PC-9 (cell line): ENCODE results near the gene AHRR. TPM values are rescaled to one million over a fixed set of nuclear protein-coding genes. Genes with fewer than 3 reads are reported as not detected.

Source experiments
- BruUV-seq: library from RNA; stranded (reverse); fragments of 400-500 nt; replicated peaks from 2 replicates; lab custom pipeline; 2021; lab: Mats Ljungman, UMichigan
- CTCF ChIA-PET: fragments of 300-600 bp; sonication (Branson Sonifier 250); formaldehyde crosslinking; loops from one replicate; lab custom pipeline; 2022; ENCODE audit warnings: antibody characterized with exemption; lab: Charles Lee
- POLR2A ChIA-PET: fragments of 300-600 bp; sonication (Branson Sonifier 250); formaldehyde crosslinking; loops from one replicate; lab custom pipeline; 2022; ENCODE audit warnings: antibody characterized with exemption; ENCODE audit not compliant: unreplicated experiment; lab: Charles Lee
- DNase-seq, 2 experiments: peaks; one replicate each; pipeline versions ENCODE4 v3.0.0 to v3.0.0-alpha.2; 2015 to 2022; ENCODE audit warnings: mixed read lengths in 1 of 2
- H2AFZ ChIP-seq: fragments of 200-600 bp; sonication (generic); 2 replicates; pipeline ENCODE4 v1.8.1; 2017; ENCODE audit warnings: antibody characterized with exemption
- H3F3A ChIP-seq: fragments of 200-600 bp; sonication (generic); 2 replicates; pipeline ENCODE4 v1.8.1; 2017; ENCODE audit warnings: antibody characterized with exemption, mild to moderate bottlenecking, low read depth; ENCODE audit not compliant: insufficient read depth
- H3K27ac ChIP-seq: fragments of 200-600 bp; sonication (generic); 2 replicates; pipeline ENCODE4 v1.6.1; 2016; ENCODE audit warnings: mixed run types
- H3K27me3 ChIP-seq: fragments of 200-600 bp; sonication (generic); 2 replicates; pipeline ENCODE4 v1.6.1; 2016; ENCODE audit warnings: low read depth, mixed run types; ENCODE audit not compliant: insufficient read depth
- H3K36me3 ChIP-seq: fragments of 200-600 bp; sonication (generic); 2 replicates; pipeline ENCODE4 v1.6.1; 2016; ENCODE audit warnings: low read depth, mixed run types
- H3K4me1 ChIP-seq: fragments of 200-600 bp; sonication (generic); replicated peaks from 2 replicates; pipeline ENCODE4 v1.6.1; 2016; ENCODE audit warnings: mixed run types; ENCODE audit not compliant: insufficient read depth
- H3K4me2 ChIP-seq: fragments of 200-600 bp; sonication (generic); 2 replicates; pipeline ENCODE4 v1.6.1; 2017; ENCODE audit warnings: mixed run types
- H3K4me3 ChIP-seq: fragments of 200-600 bp; sonication (generic); 2 replicates; pipeline ENCODE4 v1.6.1; 2016; ENCODE audit warnings: mixed run types
- H3K79me2 ChIP-seq: fragments of 200-600 bp; sonication (generic); 2 replicates; pipeline ENCODE4 v1.6.1; 2017; ENCODE audit warnings: low read depth, mixed run types
- H3K9me2 ChIP-seq: fragments of 200-600 bp; sonication (generic); 2 replicates; pipeline ENCODE4 v1.8.1; 2017; ENCODE audit warnings: mild to moderate bottlenecking; ENCODE audit not compliant: insufficient read depth
- H3K9me3 ChIP-seq: fragments of 200-600 bp; sonication (generic); 2 replicates; pipeline ENCODE4 v1.8.1; 2016; ENCODE audit warnings: low read depth; ENCODE audit not compliant: insufficient read depth
- H4K20me1 ChIP-seq: fragments of 200-600 bp; sonication (generic); 2 replicates; pipeline ENCODE4 v1.8.1; 2017; ENCODE audit not compliant: insufficient read depth
- EZH2 ChIP-seq: fragments of 200-600 bp; sonication (generic); IDR thresholded peaks from 2 replicates; pipeline ENCODE4 v1.8.0; 2017; ENCODE audit warnings: antibody characterized with exemption, low read depth
- intact Hi-C: fragments of 100-400 bp; cut with micrococcal nuclease; formaldehyde crosslinking; loops from one replicate; pipeline ENCODE4 v1.10.0; 2022; ENCODE audit not compliant: unreplicated experiment
- total RNA-seq: library from RNA; stranded (reverse); gene quantifications from 2 replicates; pipeline ENCODE4 v1.2.3, GENCODE V29; 2021
- TF ChIP-seq, protein P1 (sequence below): fragments of 200-600 bp; sonication (generic); conservative IDR thresholded peaks from 2 replicates; pipeline ENCODE4 v1.6.1; 2017; ENCODE audit warnings: mixed run types, antibody characterized with exemption, mild to moderate bottlenecking, moderate library complexity

AHRR gene
- total RNA-seq, 1 experiment from 2014 or later = 7.2 TPM

DNA sequence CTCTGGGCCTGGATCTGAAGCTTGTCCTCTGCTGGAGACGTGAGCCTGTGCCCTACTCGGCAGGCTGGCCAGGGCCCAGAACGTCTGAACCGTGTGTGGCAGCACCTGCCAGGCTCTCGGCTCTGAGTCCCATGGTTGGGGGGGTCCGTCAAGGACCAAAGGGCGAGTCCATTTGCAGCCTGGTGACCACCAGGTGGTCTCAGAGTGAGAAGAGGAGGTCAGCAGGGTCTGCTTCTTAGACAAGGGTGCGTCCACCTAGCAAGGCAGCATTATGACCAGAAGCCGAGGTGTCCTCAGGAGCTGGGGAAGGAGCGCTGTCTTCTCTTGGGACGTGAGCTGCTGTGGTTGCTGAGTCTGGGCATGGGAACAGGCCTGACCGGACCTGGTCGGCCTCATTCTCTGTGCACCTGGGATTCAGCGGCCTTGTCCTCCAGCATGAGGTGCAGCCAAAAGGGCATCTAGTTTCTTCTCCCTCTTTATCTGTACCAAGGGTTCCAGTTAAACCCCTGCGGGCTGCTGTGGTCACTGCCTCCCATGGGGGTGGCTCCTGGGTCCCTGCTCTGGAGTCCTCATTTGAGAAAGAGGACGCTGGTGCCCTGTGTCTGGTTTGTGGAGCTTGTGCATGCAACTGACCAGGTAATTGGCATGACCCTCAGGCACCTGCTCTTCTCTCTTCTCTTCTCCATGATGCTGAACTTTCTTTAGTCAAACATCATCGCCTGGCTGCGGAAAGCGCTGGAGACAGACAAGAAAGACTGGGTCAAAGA is 135.9 kb downstream of the AHRR start:
- no peak for DNase-seq
- BruUV-seq = no TSS peak
- ChIA-PET POLR2A (no interaction called here), CTCF (no interaction called here)
- Histone ChIP-seq H3K27me3 (no peaks in the 10 kb centered on the region), H3K4me3 (no peak overlapping the region), H3K27ac (peak overlapping the region; percentile 79), H4K20me1 (peaks cover 27% of the 10 kb centered on the region), H3F3A (peaks cover 21% of the 10 kb centered on the region), H3K36me3 (peaks cover 55% of the 10 kb centered on the region), H3K79me2 (peaks cover 65% of the 10 kb centered on the region), H3K9me2 (no peaks in the 10 kb centered on the region), H3K4me2 (peak overlapping the region; percentile 57; the same call in 1 of the 2 replicates), H3K9me3 (no peaks in the 10 kb centered on the region), H2AFZ (no peak overlapping the region), H3K4me1 (peaks cover 23% of the 10 kb centered on the region)
- intact Hi-C loops = loop anchor here (5.0 kb wide), 1 partner anchor 455 kb away; no protein-coding TSS in a partner anchor
- TF ChIP-seq, protein P1, sequence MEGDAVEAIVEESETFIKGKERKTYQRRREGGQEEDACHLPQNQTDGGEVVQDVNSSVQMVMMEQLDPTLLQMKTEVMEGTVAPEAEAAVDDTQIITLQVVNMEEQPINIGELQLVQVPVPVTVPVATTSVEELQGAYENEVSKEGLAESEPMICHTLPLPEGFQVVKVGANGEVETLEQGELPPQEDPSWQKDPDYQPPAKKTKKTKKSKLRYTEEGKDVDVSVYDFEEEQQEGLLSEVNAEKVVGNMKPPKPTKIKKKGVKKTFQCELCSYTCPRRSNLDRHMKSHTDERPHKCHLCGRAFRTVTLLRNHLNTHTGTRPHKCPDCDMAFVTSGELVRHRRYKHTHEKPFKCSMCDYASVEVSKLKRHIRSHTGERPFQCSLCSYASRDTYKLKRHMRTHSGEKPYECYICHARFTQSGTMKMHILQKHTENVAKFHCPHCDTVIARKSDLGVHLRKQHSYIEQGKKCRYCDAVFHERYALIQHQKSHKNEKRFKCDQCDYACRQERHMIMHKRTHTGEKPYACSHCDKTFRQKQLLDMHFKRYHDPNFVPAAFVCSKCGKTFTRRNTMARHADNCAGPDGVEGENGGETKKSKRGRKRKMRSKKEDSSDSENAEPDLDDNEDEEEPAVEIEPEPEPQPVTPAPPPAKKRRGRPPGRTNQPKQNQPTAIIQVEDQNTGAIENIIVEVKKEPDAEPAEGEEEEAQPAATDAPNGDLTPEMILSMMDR = no peak
- TF ChIP-seq EZH2 = no peak

DNA sequence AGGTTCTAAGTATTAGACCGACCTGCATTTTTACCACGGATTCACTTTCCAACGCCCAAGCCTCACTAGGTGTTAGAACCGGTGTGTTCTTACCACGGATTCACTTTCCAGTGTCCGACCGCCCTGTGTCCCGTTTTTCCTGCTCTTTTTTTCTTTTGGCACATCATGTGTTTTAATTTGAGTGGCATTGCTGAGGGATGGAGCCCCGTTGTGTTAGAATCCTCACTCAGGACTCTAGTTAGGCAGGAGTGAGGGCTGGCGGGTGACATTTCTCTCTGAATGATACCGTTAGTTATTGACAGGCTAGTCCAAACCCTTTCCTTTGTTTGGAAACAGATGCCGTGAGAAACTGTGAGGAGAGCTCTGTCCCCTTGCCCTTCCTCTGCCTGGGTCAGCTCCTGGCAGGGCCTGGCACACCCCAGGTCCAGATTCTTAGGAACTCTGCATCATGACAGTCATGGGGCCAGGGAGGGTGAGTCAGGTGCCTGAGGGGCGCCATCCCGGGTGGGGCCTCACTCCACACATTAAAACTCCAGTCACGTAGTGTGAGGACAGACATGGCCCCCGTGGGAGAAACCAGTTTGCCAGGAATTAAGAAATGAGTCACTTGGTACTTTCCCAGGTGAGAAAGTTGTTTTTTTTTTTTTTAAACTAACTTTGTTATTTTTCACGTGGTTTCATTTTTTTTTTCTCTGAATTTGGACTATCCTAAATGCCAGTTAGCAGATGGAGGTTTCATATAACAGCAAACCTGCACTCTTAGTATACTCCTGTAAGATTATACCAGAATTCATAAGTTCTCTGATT is 137.2 kb downstream of the AHRR start:
- BruUV-seq = no TSS peak
- Histone ChIP-seq H3K79me2 (peaks cover 58% of the 10 kb centered on the region), H3K4me1 (peaks cover 23% of the 10 kb centered on the region), H3K36me3 (peaks cover 47% of the 10 kb centered on the region), H3F3A (peaks cover 32% of the 10 kb centered on the region), H3K9me2 (no peaks in the 10 kb centered on the region), H3K27me3 (no peaks in the 10 kb centered on the region), H4K20me1 (peaks cover 27% of the 10 kb centered on the region), H2AFZ (no peak overlapping the region), H3K4me3 (no peak overlapping the region; the same call in 1 of the 2 replicates), H3K4me2 (peak overlapping the region; percentile 57), H3K9me3 (no peaks in the 10 kb centered on the region), H3K27ac (peak overlapping the region; percentile 79)
- POLR2A ChIA-PET = interaction anchor here (0.6 to 0.7 kb wide), 2 partner anchors 16 to 45 kb away, joined by 3 to 7 read pairs; partner anchors contain the start of gene EXOC3
- CTCF ChIA-PET = interaction anchor here (0.5 to 0.9 kb wide), 3 partner anchors 13 to 1184 kb away, joined by 3 read pairs; no protein-coding TSS in a partner anchor
- TF ChIP-seq EZH2 = no peak
- TF ChIP-seq, protein P1 = 0 out of 2 replicates have a peak, but pooled peaks have one; percentile 14
- DNase-seq = peak; percentile 99
- intact Hi-C loops = loop anchor here (1.0 to 5.0 kb wide), 2 partner anchors 156 to 454 kb away; no protein-coding TSS in a partner anchor
